HUDEP-2 (cell line): ENCODE measurements around the gene MAB21L4.

Experiments used
- DNase-seq, 76 experiments: peaks; one replicate each; lab custom pipeline; 2025; ENCODE audit not compliant: unreplicated experiment in 76 of 76; lab: John Stamatoyannopoulos, UW

The MAB21L4 gene

DNA sequence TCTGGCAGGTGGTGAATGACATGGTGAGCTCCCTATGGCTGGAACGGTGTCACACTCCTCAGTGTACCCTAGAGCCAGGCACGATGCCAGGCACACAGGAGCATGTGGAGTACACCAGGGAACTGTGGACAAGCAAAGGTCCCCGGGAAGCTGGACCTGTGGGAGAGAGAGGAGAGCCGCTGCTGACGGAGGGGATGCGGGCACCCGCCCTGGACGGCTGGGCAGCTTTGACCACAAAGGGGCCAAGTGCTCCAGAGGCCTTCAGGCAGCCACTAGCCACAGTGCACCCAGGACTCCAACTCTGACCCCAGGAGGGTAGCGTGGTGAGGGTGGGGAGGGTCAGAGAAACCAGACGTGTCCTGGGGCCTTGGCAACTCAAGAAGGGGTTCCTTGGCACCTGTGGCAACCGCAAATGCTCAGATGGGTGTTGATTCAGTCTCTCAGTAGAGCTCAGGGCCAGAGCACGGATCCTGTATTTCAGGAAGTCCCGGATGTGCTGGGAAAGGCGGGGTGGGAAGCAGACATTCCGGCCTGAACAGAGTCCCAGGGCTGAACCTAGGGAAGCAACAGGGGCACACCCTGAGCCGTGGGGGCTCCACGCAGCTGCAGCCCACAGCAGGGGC is 2.3 kb upstream of the MAB21L4 start:
- DNase-seq = no peak

DNA sequence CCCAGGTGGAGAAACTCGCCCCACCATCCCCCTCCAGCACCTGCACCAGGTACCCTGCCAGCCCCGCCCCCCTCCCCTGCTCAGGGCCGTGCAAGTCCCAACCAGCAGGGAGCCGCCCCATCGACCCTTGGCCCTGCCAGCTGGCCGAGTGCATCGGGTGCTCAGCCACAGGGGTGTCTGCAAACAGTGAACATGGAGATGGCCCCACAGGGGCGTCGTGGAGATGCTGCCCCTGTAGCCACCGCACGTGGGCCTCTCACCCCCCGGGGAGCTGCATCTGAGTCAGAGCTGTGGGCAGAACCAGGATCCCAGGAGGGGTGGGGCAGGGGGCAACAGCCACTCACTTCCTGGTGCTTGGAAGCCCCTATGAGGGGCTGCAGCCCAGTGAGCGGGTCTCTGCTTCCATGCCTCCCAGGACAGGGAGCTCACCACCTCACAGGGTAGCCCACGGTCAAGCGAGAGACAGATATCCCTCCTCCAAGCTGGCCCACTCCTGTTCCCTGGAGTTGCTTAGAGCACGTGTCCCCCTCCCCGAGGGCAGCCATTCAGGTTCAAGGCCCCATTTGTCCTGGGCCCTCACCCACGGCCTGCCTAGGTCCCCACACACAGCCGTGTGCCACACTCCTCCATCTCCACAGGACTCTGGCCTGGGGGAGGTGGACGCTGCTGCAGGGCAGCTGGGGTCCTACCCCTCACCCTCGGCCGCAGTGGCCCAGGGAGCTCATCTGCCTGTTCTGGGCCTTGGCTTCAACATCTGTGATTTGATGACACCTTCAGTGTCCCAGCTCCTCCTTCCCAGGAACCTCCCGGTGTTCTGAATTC is 1.1 kb upstream of the MAB21L4 start:
- DNase-seq = no peak

DNA sequence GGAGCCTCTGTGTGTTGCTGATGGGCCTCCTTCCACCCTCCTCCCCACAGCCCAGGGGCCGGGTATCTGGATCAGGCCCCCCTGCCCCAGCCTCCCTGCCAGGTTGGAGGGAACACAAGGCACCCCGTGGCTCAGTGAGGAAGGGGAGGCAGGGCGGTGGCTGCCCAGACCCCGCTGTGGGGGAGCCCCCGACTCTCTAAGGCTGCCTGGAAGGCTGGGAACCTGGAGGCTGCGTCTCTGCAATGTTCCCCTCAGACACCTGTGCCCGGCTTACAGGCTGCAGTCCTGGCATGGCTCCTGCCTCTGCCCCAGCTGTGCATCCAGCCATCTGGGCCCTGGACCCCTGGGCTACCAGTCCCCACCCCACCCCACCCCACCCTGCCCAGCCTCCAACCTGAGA is 438 bp upstream of the MAB21L4 start:
- no peak for DNase-seq

DNA sequence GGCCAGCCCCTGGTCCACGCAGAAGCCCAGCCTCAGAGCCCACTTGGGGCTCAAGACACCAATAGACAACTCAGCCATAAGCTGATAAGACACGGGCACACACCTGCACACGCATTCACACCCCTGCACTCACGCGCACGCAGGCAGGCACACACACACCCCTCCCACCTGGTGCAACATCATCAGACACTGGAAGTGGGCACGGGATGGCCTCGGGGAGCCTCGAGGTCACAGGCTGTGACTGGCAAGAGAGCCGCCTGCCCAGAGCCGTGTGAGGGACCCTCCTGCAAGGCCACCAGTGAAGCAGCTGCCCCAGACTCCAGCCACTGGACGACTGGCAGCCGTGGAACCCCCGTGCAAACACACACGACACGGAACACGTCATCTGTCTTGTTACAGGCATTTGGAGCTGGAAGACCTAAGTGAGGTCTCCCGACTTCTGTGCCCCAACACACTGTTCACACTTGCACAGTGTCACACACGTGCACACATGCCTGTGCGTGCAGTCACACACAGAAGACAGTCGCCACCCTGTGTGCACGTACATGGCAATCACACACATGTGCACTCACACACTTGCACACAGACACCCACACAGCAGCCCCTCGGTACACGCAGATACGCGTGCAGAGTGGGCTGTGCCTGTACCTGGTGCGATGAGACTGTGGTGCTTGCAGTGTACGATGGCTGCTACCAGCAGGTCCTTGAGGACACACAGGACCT is 959 bp downstream of the MAB21L4 start:
- no peak for DNase-seq

DNA sequence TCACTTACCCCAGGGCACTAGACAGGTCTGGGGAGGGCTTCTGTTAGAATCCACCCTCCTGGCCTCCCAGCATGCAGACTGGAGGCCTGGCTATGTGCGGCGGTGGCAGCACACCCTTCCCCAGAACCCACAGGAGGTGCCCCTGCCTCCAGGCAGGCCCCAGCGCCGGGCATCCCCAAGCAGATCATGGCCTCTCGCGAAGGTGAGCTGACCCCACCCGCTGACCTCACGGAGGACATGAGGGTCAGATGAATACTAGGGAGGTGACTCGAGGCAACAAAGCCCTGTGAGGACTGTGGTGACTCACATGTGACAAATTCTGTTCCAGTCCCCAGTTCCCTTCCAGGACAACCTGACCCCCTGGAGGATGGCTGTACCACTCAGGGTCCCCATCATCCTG is 1.9 kb downstream of the MAB21L4 start:
- DNase-seq = no peak

DNA sequence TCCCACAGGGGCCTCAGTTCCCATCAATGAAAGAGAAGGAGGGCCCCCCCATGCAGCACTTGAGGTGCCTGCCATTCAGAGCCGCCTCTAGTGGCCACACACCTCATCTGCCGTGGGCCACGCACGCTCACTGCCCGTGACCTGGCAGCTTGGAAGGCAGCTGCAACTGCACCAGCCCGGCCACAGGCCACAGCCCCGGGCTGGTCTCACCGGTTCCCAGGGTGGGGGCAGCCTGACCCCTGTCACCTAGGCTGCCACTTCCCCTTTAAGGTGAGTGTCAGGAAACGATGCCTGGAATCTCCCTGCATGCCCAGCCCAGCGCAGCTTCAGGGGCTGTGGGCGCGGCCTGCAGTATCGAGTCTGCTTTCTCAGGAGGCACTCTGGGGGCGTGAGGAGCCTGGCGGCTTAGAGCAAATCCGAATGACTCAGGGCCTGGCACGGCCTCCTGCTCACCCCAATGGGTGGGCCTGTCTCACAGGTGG is 2.6 kb downstream of the MAB21L4 start:
- DNase-seq = no peak

DNA sequence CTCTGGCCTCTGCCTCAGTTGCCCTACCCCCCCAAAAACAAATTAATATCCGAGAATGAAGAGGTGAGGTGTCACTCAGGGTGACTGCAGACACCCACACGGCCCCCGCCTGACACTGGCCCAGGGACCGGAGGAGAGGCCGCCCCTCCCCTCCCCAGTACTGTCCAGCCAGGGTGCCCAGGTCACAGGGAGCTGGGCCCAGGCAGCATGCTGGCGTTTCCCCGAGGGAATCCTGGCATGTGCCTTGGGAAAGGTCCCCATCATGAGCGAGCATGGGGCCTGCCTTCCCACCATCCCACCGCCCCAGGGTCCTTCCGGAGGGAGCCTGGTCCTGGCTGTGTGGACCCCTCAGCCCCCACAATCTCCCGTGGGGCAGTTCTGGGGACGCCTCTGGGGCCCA is 3.0 kb downstream of the MAB21L4 start:
- DNase-seq = no peak

DNA sequence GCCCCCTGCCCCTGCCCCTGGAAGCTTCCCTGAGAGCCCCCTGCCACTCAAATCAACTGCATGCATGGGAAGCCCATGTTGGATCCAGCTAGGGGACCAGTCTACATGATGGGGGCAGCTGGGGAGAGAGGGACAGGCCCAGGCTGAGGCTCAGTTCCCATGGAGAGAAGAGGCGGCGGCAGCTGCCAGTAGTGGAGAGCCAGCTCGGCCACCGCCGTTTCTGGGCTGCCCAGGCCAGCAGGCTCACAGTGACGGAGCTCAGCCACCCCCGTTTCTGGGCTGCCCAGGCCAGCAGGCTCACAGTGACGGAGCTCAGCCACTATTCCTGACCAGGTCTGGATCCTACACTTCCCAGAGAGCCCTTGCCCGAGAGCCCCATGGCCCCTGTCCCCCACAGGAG is 3.6 kb downstream of the MAB21L4 start:
- DNase-seq = no peak

DNA sequence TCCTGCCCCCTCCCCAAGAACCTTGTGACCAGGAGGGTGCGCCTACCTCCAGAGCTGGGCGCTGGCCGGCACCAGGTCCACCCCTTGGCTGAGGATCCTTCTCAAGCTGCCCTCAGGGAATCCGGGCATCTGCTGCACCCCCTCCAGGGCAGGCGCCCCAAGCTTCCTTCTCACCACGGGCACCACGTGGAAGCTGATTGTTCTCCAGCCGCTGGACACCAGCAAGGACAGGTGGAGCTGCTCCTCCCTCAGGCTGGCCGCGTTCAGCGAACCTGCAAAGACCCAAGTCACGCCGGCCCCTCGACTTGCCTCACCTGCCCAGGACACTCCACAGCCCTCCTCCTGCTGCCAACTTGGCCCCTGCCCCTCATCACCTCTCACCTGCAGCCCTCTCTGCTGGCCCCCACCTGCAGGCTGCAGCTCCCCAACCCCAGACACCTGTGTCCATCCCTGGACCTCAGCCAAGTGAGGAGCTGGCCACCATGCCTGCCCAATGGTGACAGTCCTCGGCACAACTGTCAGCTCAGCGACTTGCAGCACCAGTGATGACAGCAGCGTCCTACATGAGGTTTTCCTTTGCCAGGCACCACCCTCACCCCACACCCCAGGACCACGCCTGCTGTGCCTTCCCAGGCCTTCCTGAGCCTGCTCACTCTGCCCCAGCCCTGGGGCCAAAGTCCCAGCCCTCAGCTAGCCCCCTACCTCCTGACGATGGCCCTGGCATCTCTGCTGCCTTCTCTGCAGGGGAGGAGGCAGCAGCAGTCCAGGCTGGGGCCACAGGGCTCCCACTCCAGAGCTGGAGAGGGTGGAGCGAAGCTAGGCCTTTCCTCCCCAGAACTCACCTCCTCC is 4.2 kb downstream of the MAB21L4 start:
- no peak for DNase-seq

DNA sequence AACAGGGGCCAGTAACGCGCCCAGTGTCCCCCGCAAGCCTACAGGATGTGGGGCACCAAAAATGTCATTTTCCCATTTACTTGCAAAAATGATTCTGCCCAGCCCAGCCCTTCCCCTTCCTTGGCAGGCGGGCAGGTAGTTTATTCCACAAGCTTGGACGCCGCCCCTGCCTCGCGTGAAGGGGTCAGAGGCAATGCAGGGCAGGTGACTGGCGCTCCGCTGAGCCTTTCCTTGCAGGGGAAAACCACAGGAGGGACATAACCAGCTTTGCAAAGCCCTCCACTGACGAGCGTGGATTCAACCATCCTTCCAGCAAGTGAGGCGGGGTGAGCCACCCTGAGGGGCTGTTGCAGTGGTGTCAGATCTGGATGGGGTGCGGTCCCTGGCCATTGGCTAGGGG is 5.3 kb downstream of the MAB21L4 start:
- DNase-seq = no peak

DNA sequence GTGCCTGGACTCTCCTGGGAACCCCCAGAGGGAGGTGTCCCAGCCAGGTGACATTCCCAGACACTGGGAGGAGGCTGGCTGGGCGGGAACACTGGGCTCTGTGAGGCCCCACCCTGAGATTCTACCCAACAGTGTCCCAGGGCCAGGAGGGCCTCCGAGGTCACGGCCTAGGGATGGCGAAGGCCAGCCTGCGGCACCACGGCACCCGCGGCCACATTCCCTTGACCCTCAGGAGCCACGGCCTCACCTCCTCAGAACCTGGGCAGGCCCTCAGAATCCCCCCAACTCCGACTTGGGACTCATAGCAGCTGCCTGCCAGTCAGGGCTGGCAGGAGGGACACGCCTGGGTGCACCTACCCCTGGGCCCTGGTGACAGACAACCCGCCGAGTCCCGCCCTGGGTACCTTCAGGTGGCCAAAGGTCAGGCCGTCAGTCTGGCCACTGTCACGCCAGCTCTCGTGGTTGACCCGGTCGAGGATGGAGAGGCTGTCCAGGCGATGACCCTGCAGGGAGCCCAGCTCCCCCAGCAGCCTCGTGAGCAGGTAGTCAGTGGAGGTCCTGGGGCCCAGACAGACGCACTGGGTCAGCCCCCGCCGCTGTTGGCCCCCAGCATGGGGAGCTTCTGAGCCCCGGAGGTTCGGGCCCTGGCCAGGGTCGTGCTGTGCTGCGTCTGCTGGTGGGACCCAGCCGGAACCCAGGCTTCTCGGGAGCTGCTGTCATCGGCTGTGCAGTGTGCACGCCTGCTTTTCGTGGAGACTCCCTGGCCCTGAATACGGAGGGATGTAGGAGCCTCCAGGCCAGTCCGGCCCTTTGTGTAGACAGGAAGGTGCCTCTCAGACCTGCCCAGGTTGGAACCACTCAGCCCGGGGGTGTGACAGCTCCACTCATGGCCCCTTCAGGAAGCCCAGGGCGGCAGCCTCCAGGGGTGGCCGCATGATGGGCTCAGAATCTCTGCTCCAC is 6.1 kb downstream of the MAB21L4 start:
- no peak for DNase-seq

DNA sequence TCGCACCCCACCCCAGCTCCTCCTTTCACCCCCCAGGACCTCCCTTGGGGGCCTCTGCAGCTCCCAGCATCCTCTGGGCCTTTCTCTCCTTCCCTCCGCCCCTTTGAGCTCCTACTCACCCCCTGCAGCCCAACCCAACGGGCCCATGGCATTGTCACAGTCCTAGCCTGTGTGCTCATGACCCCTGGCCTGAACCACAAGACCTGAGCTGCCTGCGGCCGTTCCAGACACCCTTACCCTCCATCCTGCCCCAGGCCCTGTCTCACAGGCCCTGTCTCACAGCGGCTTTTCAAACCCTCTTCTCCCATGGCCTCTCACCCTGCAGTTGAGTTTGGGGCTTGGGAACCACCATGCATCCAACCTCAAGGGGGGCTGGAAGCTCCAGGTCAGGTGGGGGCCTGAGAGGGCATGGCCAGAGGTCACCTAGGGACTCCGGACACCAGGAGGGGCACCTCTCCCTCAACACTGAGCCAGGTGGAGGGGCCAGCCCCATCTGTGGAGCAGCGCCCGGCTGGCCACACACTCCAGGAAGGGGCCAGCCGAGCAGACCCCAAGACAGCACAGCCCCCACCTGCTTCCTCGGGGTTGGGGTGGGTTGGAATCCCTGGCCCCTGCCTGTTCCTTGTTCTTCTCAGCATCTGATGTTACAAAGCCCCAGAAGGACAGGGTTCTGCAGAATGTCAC is 6.9 kb downstream of the MAB21L4 start:
- DNase-seq = no peak

DNA sequence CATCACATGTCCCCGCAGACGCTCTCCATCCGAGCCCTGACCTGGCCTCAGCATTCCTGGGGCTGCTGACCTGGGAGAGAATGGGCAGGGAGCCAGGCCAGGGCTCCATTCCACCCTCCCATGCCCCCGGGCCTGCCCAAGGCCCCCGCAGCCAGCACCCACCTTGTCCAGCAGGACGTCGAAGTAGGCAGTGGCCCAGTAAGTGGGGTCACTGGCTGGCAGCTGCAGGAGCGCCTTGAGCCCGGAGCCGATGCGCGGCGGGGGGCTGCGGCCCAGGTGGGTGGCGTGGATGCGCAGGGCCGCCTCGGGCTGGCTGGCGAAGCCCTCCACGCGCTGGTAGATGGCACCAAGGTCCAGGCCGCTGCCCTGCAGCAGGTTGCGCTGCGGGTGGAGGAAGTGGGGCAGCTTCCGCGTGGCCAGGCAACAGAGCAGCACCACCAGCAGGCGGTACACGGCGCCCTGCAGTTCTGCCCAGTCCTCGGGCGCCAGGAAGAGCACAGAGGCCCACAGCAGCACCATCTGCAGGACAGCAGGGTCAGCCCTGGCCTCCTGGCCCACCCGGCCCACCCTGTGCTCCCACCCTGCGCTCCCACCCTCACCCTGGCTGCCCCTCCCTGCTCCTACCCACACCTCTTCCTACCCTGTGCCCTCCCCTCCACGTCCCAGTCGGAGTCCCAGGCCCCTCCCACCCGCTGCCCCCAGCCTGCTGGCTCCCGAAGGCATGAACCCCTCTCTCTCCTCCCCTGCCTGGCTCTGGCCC is 7.6 kb downstream of the MAB21L4 start:
- no peak for DNase-seq

DNA sequence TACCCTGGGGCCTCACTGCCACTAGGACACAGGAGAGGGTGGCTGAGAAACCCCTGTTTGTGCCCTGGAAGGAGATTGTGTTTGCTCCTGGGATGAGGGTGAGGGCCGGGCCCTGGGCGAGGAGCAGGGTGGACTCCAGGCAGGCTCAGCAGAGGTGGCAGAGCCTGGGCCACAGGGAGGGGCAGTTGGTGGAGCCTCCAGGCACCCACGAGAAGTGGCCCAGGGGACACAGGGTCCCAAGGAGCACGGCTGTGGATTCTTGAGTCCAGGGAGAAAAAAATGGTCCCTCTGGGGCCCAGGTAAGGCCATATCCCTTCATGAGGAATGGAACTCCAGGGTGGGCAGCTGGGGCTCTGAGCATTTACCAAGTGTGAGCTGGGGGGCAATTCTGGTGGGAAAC is 8.3 kb downstream of the MAB21L4 start:
- no peak for DNase-seq

DNA sequence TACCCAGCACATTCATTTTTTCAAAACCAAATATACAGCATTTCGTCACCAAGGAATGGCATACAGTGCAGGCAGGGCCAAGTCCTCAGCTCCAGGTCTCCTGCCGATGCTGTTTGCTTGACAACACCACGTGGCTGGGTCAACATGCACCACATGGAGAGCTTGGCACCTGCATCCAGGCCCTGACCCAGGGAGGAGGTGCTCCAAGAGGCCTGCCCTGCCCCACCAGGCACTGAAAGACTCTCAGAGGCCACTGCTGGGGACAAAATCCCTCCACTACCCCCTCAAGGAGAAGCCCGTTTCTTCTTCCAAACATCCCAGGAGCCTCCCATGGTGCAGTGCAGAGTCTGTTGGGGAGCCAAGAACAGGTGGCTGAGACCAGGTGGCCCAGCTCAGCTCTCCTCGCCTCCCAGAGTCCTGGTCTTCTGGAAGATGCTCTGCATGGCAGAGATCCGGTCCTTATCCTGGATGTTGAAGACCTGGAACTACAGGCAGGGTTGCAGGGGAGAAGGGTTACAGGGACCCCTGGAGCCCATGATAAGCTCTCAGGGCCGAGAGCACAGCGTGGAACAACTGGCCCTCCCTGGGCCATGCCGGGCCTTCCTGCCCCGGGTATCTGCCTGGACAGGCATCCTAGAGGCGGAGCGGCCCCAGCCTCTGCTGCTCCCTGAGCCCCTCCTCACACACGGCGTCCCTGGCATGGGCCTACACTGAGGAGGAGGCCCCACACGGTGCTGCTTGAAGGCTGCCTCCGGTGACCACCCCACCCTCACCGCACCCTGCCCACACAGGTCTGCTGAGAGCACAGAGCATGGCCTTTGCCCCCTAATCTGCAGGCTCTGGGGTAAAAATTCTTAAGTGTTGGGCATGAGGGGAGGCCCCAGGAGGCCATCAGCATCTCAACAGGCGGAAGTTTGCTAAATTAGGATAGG is 9.0 kb downstream of the MAB21L4 start:
- DNase-seq = no peak

DNA sequence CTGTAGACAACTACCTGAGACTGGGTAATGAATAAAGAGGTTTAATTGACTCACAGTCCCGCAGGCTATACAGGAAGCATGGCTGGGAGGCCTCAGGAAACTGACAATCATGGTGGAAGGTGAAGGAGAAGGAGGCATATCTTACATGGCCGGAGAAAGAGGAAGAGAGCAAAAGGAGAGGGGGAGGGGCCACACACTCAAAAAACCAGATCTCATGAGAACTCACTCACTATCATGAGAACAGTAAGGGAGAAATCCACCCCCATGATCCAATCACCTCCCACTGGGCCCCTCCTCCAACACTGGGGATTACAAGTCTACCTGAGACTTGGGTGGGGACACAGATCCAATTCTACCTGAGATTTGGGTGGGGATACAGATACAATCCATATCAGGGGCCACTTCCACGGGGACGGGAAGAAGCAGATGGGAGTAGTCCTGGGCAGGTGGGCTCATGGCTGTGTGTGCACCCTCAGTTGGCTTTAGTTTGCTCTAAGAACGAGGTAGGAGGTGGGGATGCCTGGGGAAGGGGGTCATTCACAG is 9.9 kb downstream of the MAB21L4 start:
- DNase-seq = no peak

DNA sequence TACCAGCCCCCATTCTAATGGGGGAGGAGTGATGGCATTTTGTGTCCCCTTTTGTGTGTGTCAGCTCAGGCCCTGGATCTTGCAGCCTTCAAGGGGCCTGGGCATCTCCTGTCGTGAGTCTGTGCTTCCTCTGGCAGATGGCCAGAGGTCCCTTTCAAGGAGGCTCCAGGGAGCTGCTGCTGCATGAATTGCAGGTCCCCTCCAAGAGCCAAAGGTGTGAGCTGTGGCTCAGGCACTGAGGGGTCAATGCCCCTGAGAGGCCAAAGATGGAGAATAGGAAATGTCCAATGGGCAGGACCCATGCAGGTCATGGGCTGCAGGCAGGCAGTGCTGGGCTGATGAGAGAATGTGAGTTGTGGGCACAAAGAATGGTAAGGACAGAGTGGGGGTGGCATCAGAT is 10.4 kb downstream of the MAB21L4 start:
- no peak for DNase-seq
